HEK293T (cell line): ENCODE measurements around the gene OR2Y1.

Source experiments
- CTCF ChIA-PET: fragments of 350-600 bp; formaldehyde crosslinking; extraction: SDS; loops from one replicate; lab custom pipeline; 2021; ENCODE audit warnings: antibody characterized with exemption, inconsistent platforms; lab: Yijun Ruan, JAX
- POLR2A ChIA-PET: fragments of 350-600 bp; formaldehyde crosslinking; extraction: SDS; loops from one replicate; lab custom pipeline; 2020; ENCODE audit warnings: antibody characterized with exemption, inconsistent platforms; lab: Yijun Ruan, JAX
- DNase-seq: peaks from one replicate; pipeline ENCODE4 v3.0.0; 2012; ENCODE audit warnings: mixed read lengths; ENCODE audit errors: extremely low spot score
- ARNT ChIP-seq: fragments of 450-650 bp; IDR thresholded peaks from 2 replicates; pipeline ENCODE4 v1.6.1; 2017; ENCODE audit warnings: mild to moderate bottlenecking
- BHLHE40 ChIP-seq: fragments of 450-650 bp; IDR thresholded peaks from 2 replicates; pipeline ENCODE4 v1.6.1; 2016; ENCODE audit warnings: mild to moderate bottlenecking, moderate library complexity, borderline replicate concordance
- CTBP1 ChIP-seq: fragments of 450-650 bp; IDR thresholded peaks from 2 replicates; pipeline ENCODE4 v1.6.1; 2016; ENCODE audit warnings: borderline replicate concordance
- ELF4 ChIP-seq: fragments of 450-650 bp; IDR thresholded peaks from 2 replicates; pipeline ENCODE4 v1.6.1; 2017; ENCODE audit warnings: antibody characterized with exemption
- FOXA1 ChIP-seq: fragments of 450-650 bp; IDR thresholded peaks from 2 replicates; pipeline ENCODE4 v1.6.1; 2016; ENCODE audit warnings: mild to moderate bottlenecking
- FOXK2 ChIP-seq: fragments of 450-650 bp; IDR thresholded peaks from 2 replicates; pipeline ENCODE4 v1.6.1; 2016; ENCODE audit warnings: mild to moderate bottlenecking
- FOXM1 ChIP-seq: fragments of 450-650 bp; IDR thresholded peaks from 2 replicates; pipeline ENCODE4 v1.6.1; 2017; ENCODE audit warnings: mild to moderate bottlenecking, borderline replicate concordance
- HDGF ChIP-seq: fragments of 450-650 bp; IDR thresholded peaks from 2 replicates; pipeline ENCODE4 v1.6.1; 2017; ENCODE audit warnings: antibody characterized with exemption, borderline replicate concordance
- L3MBTL2 ChIP-seq: fragments of 450-650 bp; conservative IDR thresholded peaks from 2 replicates; pipeline ENCODE4 v1.6.1; 2016; ENCODE audit warnings: mild to moderate bottlenecking
- LEF1 ChIP-seq: fragments of 450-650 bp; IDR thresholded peaks from 2 replicates; pipeline ENCODE4 v1.6.1; 2017; ENCODE audit warnings: mild to moderate bottlenecking, borderline replicate concordance
- NFRKB ChIP-seq: fragments of 450-650 bp; IDR thresholded peaks from 2 replicates; pipeline ENCODE4 v1.6.1; 2016; ENCODE audit warnings: mild to moderate bottlenecking, moderate library complexity
- SP1 ChIP-seq: fragments of 450-650 bp; IDR thresholded peaks from 2 replicates; pipeline ENCODE4 v1.6.1; 2017
- SUZ12 ChIP-seq: fragments of 450-650 bp; IDR thresholded peaks from 2 replicates; pipeline ENCODE4 v1.6.1; 2016; ENCODE audit warnings: mild to moderate bottlenecking
- TARDBP ChIP-seq: fragments of 450-650 bp; IDR thresholded peaks from 2 replicates; pipeline ENCODE4 v1.6.1; 2016
- ZNF384 ChIP-seq: fragments of 450-650 bp; IDR thresholded peaks from 2 replicates; pipeline ENCODE4 v1.6.1; 2016
- TF ChIP-seq, protein P1 (sequence below): fragments of 450-650 bp; IDR thresholded peaks from 2 replicates; pipeline ENCODE4 v1.6.1; 2016

Gene OR2Y1

GRCh38 chr5:180691046-180691445 is 48.8 kb downstream of the OR2Y1 start:
- no peak for DNase-seq
- TF ChIP-seq, protein P1, sequence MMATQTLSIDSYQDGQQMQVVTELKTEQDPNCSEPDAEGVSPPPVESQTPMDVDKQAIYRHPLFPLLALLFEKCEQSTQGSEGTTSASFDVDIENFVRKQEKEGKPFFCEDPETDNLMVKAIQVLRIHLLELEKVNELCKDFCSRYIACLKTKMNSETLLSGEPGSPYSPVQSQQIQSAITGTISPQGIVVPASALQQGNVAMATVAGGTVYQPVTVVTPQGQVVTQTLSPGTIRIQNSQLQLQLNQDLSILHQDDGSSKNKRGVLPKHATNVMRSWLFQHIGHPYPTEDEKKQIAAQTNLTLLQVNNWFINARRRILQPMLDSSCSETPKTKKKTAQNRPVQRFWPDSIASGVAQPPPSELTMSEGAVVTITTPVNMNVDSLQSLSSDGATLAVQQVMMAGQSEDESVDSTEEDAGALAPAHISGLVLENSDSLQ: no peak
- TF ChIP-seq NFRKB (no peak), FOXM1 (no peak), HDGF (no peak), L3MBTL2 (no peak), FOXK2 (no peak), FOXA1 (no peak), TARDBP (no peak), LEF1 (no peak), CTBP1 (no peak), SP1 (no peak), ZNF384 (no peak), ARNT (no peak), ELF4 (no peak), SUZ12 (no peak), BHLHE40 (no peak)
- ChIA-PET CTCF (no interaction called here), POLR2A (interaction anchor here (1.2 kb wide), 1 partner anchor 447 kb away, joined by 3 read pairs; no protein-coding TSS in a partner anchor)

DNA sequence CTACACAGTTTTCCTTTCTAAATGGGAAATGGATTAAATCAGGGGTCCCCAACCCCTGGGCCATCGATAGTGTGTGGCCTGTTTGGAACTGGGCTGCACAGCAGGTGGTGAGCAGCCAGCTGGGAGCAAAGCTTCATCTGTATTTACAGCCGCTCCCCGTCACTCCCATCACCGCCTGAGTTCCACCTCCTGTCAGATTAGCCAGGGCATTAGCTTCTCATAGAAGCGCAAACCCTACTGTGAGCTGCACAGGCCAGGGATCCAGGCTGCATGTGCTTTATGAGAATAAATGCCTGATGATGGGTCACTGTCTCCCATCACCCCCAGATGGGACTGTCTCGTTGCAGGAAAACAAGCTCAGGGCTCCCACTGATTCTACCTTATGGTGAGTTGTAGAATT is 49.3 kb downstream of the OR2Y1 start:
- DNase-seq: no peak
- ChIA-PET CTCF (no interaction called here), POLR2A (interaction anchor here (1.2 kb wide), 1 partner anchor 447 kb away, joined by 3 read pairs; no protein-coding TSS in a partner anchor)
- no peak for TF ChIP-seq HDGF
- no peak for TF ChIP-seq FOXK2
- no peak for TF ChIP-seq SP1
- TF ChIP-seq ZNF384: no peak
- no peak for TF ChIP-seq NFRKB
- no peak for TF ChIP-seq ARNT

GRCh38 chr5:180689775-180690174 is 50.1 kb downstream of the OR2Y1 start:
- TF ChIP-seq L3MBTL2 (no peak), SP1 (no peak), FOXK2 (no peak), NFRKB (no peak), FOXM1 (no peak)
- CTCF ChIA-PET: no interaction called here
- DNase-seq: no peak
- POLR2A ChIA-PET: interaction anchor here (1.2 kb wide), 1 partner anchor 446 kb away, joined by 3 read pairs; no protein-coding TSS in a partner anchor
